ENCODE results near the gene NME7. TPM values are rescaled to one million over a fixed set of nuclear protein-coding genes. Genes with fewer than 3 reads are reported as not detected.
"Not testable (repeated sequence)": the region's sequence is repeated elsewhere in the genome, so short reads cannot be mapped to it uniquely, and the experiment has no call there.

The NME7 gene
- polyA plus RNA-seq, 3 donors = 125 to 129 (median 125) TPM

DNA sequence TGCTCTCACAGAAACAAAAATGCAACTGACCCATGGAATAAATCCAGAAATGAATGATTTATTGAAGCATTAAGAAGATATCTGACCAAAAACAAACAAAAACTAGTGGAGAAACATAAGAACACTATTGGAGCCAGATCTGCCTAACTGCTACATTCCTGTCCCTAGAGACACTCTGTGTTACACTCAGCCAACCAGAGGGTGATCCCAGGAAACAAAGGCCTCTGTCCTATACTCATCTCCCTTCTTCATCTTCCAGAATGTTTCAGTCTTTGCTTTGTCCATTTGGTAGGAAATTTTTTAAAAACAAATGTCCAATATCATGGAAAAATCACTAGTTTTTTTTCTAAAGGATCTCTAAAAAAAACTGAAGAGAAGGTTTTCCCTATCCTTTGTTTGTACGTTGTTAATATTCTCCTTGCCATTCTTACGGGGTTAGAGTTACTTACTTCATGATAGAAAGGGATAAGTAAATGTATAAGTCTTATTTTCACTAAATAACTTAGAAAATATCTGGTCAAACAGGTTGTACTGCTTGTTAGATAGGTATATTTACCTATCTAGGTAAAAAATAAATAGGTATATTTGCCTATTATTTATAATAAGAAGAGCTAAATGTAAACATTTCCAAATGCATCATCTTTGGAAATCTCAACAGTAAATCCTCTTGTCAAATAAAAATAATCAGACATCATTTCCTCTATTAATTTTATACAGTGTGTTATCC is 59.1 kb downstream of the NME7 start:
- no peak for DNase-seq (ENCODE audit: low read depth in 3 of 3, low spot score in 2 of 3)

DNA sequence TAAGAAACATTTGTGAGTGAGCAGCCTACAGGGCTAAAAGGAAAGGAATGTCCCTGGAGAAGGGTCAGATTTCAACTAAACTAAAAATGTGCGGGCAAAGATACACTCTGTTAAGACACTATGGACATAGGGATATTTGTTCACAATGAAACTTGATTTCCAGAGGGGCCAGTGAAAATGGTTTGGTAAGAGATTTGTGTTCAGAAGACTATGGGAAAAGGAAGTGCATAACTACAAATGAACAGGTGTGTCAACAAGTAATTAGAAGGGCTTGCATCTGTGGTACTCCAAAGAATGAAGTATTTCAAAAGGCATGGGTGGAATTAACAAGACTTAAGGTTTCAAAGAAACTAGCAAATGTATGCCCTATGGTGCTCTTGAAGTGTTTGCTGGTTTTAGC is 60.4 kb downstream of the NME7 start:
- no peak for DNase-seq (ENCODE audit: low read depth in 3 of 3, low spot score in 2 of 3)

DNA sequence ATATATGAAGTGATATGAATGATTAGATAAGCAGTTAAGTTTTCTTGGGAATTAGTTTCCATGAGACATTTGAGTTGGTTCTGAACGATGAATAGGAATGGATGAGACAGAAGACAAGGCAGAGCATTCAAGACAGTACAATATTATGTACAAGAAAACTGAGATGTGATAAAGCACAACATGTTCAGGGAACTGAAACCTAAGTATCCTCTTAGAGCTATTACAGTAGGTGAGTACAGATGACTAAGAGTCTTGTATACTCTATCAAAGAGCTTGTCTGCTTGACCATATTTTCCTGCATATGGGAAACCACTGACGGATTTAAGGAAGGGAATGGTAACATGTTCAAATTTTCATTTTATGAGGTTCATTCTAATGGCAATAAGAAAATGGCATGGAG is 61.6 kb downstream of the NME7 start:
- no peak for DNase-seq (ENCODE audit: low read depth in 3 of 3, low spot score in 2 of 3)

DNA sequence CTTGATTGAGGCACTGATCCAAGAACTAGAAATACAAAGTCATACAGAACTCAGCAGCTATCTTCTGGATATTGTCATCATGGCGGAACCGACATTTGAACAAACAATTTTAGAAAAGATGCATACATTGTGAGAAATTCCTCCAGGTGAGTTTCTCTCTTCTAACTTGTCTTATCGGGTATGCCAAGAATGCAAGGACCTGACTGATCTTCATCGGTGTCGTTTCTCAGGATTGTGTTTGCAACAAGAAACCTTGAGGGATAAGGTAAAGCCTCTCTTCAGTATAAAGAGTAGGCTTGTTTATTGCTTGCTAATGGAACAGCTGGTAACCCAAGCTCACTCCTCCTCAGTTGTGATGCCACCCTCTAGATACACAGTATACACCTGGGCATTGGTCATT is 62.2 kb downstream of the NME7 start:
- DNase-seq (ENCODE audit: low read depth in 3 of 3, low spot score in 2 of 3) = no peak

DNA sequence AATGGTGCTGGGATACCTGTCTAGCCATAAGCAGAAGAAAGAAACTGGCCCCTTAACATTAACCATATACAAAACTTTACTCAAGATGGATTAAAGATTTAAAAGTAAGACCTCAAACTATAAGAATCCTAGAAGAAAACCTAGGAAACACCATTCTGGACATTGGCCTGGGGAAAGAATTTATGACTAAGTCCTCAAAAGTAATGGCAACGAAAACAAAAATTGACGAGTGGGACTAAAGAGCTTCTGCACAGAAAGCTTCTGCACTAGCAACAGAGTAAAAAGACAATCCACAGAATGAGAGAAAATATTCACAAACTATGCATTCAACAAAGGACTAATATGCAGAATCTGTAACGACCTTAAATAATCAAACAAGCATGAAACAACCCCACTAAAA is 66.7 kb downstream of the NME7 start:
- DNase-seq (ENCODE audit: low read depth in 3 of 3, low spot score in 2 of 3) = no peak

DNA sequence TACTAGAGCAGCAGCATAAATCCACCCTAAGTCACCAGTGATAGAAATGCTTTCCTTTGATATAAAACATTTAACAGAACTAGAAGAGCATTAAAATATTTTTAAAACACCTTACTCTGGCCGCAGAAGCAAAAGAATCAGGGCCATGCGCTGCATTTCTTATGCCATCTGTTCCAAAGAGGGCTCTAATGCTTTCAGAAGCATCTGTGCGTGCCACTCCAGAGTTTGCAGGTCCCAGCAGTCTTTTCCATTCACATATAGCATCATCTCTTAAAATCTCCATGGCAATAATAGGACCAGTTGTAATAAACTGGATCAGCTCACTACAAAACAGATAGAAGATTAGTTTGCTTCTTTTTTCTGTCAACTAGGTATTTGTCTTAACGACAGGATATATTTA is 69.2 kb downstream of the NME7 start:
- DNase-seq (ENCODE audit: low read depth in 3 of 3, low spot score in 2 of 3) = no peak

DNA sequence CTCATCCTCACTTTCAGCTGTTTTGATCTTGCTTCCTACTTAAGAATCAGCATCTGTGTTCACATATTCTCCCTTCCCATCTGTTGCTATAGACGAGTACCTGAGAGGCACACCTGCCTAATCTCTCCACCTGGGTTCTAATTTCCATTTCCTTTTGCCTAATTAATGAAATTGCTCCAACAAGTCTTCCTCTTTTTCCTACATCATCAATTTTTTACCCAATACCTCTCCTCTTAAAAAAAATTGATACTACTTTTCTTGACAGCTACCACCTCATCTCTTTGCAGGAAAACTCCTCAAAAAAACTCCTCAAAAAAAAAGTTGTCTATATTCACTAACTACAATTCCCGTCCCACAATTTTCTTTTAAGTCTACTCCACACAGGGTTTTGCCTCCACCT is 71.8 kb downstream of the NME7 start:
- DNase-seq (ENCODE audit: low read depth in 3 of 3, low spot score in 2 of 3) = no peak

DNA sequence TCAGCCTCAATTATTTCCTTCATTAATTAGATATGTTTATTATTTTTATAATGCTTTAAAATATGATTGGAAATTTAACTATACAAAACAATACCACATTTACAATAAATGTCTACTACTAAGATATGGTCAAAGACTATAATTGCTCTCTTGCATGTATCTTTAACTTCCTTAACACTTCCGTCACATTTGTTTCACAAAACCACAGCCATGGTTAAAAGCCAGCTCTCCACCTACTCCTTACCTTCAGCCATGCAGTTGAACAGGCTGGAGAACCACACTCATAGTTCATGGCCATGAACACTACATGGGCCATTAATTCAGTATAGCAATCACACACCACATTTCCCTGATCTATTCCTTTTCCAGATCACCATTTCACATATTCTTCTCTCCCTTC is 72.2 kb downstream of the NME7 start:
- no peak for DNase-seq (ENCODE audit: low read depth in 3 of 3, low spot score in 2 of 3)

DNA sequence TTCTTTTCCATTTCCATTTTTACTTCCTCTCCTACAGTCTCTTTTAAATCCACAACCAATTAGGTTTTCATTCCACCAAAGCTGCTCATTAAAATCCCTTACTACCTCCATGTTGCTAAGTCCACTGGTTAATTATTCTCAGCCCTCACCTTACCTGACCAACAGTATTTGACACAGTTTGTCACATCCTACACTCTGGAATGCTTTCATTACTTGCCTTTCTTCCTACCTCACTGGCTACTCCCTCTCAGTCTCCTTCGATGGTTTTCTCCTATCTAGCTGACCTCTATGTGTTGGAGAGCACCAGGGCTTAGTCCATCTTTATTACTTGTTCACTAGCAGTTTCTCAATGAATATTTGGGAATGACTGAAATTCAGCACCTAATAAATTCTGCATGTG is 78.6 kb downstream of the NME7 start:
- DNase-seq (ENCODE audit: low read depth in 3 of 3, low spot score in 2 of 3) = no peak

DNA sequence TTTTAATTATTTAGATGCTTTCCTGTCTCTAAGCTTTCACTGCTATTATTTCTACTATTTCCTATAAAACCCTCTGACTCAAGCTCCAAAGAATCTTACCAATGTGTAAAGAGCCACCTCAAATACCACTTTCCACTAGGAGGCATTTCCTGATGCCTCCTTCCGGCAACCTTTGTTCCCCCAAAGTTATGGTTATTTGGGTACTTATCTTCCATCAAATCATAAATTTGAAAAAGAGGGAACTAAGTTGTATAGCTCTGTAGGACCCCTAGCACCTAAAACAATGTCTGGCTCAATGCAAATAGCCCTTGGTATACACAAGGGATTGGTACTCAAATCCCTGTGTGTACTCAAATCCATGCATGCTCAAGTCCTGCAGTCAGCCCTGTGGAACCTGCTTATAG is 79.6 kb downstream of the NME7 start:
- DNase-seq (ENCODE audit: low read depth in 3 of 3, low spot score in 2 of 3) = no peak

DNA sequence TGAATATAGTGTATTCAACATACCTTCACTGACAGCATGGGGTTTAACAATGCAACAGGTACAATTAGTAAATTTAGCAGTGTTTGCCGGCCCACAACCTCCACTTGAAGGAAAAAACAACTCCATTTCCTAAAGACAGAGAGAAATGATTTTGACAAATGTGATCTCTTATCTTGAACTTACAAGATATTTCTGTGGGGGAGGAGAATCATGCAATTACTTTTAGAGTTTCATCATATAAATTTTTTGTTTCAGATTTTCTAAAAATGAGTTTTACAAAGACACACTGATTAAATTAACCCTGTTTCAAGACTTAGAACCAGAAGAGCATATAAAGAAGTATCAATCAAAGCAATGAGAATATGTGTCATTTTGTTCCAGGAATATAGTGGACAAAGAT is 80.3 kb downstream of the NME7 start:
- DNase-seq (ENCODE audit: low read depth in 3 of 3, low spot score in 2 of 3) = no peak

DNA sequence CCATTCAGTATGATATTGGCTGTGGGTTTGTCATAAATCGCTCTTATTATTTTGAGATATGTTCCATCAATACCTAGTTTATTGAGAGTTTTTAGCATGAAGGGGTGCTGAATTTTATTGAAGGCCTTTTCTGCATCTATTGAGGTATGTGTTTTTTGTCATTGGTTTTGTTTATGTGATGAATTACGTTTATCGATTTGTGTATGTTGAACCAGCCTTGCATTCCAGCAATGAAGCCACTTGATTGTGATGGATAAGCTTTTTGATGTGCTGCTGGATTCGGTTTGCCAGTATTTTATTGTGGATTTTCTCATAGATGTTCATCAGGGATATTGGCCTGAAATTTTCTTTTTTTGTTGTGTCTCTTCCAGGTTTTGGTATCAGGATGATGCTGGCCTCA is 86.0 kb downstream of the NME7 start:
- not testable (repeated sequence) for DNase-seq (ENCODE audit: low read depth in 3 of 3, low spot score in 2 of 3)

DNA sequence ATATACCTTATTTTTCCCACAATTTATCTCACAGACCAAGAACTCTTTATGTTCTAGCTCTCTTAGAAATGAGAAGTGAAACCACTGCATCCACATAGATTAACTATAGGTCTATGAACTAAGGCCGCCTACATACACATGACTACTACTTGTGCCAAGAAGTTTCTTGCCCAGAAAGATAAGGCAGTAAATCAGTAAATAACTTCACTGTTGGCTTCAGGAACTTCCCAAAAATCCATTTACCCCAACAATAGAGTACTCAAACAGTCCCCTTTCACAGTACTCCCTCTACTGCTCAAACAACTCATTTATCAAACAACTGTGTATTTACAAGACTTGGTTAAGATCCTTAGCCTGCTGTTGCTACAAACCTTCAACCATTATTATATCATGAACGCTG is 96.5 kb downstream of the NME7 start:
- DNase-seq (ENCODE audit: low read depth in 3 of 3, low spot score in 2 of 3) = no peak

DNA sequence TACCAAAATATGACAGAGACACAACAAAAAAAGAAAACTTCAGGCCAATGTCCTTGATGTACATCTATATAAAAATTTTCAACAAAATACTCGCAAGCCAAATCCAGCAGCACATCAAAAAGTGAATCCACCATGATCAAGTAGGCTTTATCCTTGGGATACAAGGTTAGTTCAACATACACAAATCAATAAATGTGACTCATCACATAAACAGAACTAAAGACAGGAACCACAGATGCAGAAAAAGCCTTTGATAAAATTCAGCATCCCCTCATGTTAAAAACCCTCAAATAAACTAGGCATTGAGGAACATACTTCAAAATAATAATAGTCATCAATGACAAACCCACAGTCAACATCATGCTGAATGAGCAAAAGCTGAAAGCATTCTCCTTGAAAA is 101.5 kb downstream of the NME7 start:
- DNase-seq (ENCODE audit: low read depth in 3 of 3, low spot score in 2 of 3) = no peak

DNA sequence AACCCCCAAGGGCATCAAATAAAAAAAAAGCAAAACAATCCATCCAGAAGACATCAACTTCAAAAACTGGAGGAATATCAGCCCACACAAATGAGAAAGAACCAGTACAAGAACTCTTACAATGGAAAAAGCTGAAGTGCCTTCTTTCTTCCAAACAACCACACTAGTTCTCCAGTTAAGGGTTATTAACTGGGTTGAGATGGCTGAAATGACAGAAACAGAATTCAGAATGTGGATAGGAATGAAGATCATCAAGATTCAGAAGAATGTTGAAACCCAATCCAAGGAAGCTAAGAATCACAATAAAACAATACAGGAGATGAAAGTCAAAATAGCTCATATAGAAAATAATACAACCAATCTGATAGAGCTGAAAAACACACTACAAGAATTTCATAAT is 104.5 kb downstream of the NME7 start:
- DNase-seq (ENCODE audit: low read depth in 3 of 3, low spot score in 2 of 3) = no peak

DNA sequence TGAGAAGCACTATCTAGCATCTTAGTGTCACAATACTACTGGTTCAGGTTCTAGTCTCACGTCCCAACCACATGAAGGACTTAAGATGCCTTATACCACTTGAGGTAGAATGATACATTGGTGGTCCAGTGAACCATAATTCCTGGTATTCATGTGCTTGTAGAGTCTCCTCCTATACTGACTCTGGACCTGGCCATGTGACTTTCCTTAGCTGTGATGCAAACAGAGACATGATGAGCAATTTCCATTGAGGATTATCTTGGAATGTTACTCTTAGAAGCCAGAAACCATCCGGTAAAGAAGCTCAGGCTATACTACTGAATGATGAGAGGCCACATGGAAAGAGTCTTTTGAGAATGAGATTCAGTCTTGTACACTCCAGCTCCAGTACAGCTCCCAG is 105.7 kb downstream of the NME7 start:
- DNase-seq (ENCODE audit: low read depth in 3 of 3, low spot score in 2 of 3) = no peak

DNA sequence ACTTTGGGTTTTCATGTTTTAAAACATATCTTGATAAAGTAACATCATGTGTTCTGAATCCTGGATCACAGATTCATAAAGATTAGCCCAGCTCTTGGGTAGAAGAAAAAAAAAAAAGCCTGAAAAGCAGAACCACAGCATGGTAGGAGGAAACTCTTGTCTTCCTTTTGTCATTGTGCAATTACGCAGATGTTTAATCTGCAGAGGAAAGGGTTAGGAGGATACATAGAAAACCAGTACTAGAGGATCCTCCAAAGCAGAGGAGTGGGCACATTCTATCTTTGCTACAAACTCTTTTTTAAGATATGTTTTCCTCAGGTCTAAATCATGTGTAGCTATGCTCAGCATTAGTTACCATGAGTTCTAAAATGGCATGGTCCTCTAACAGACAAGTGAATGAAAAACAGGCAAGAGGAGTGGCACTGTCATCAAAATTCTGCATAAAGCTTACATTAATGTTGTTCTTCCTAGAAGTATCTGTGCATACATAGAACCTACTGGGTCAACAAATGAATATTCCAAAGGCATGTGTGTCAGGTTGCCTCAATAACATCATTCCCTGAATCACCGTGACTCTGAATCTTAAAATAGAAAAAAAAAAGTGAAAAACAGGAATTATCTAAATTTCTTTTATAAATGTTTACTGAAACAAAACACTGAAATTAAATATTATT is 107.0 kb downstream of the NME7 start:
- DNase-seq (ENCODE audit: low read depth in 3 of 3, low spot score in 2 of 3) = no peak

DNA sequence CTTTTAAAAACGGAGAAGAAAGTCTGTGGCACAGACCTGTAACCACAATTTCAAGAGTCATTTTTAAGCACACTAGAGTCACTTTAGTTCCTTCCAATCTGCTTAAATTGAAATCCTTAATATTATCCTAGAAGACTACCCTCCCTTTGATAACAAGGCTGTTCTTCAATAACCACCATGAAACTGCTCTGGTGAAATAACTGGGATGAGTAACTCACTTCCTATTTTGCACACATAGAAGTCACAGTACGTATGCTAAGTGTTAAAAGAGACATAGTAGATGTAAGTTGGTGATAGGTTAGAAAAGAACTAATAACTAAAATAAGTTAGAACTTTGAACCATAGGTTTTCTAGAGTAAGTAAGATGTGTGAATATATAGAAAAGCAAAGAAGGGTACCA is 107.8 kb downstream of the NME7 start:
- DNase-seq (ENCODE audit: low read depth in 3 of 3, low spot score in 2 of 3) = no peak

DNA sequence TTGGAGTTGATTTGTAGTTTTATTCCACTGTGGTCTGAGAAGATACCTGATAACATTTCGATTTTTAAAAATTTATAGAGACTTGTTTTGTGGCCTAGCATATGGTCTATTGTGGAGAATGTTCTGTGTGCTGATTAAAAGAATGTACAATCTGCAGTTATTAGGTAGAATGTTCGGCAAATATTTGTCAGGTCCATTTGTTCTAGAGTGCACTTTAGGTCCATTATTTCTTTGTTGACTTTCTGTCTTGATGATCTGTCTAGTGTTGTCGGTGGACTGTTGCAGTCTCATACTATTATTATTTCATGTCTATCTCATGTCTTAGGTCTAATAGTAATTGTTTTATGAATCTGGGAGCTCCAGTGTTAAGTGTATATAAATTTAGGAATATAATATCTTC is 116.8 kb downstream of the NME7 start:
- no peak for DNase-seq (ENCODE audit: low read depth in 3 of 3, low spot score in 2 of 3)

DNA sequence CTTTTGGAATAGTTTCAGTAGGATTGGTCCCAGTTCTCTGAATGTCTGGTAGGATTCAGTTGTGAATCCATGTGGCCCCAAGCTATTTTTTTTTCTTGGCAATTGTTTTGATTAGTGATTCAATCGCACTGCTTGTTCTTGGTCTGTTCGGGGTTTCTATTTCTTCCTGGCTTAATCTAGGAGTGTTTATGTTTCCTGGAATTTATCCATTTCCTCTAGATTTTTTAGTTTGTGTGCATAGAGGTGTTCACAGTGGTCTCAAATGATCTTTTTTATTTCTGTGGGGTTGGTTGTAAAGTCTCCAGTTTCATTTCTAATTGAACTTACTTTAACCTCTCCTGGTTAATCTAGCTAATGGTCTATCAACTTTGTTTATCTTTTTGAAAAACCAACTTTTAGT is 117.6 kb downstream of the NME7 start:
- no peak for DNase-seq (ENCODE audit: low read depth in 3 of 3, low spot score in 2 of 3)

DNA sequence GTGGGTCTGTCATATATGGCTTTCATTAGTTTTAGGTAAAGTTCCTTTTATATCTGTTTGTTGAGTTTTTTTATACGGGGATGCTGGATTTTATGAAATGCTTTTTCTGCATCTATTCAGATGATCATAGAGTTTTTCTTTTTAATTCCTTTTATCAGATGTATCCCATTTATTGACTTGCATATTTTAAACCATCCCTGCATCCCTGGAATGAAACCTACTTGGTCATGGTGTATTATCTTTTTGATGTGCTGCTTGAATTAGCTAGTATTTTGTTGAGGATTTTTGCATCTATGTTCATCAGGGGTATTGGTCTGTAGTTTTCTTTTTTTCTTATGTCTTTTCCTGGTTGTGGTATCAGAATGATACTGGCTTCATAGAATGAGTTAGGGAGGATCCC is 118.0 kb downstream of the NME7 start:
- DNase-seq (ENCODE audit: low read depth in 3 of 3, low spot score in 2 of 3) = no peak

DNA sequence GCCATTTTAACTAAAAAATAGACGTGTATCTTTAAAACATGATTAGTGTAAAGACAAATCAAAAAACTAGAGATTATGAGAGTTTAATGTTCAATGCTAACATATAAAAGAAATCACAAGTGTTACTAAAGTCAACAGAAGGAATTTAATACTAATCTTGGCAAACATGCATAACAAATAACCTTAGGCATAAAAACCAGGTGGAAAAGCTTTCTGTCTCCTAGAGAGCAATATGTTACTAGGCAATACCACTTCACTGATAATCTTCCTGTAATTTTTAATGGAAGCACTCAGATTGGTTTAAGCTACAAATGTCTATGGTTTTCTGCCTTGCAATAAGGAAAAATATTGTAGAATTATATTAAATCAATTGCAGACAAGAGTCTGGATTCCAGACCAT is 121.9 kb downstream of the NME7 start:
- DNase-seq (ENCODE audit: low read depth in 3 of 3, low spot score in 2 of 3) = no peak
